ENCODE results near the gene CCDC6.

The CCDC6 gene

DNA sequence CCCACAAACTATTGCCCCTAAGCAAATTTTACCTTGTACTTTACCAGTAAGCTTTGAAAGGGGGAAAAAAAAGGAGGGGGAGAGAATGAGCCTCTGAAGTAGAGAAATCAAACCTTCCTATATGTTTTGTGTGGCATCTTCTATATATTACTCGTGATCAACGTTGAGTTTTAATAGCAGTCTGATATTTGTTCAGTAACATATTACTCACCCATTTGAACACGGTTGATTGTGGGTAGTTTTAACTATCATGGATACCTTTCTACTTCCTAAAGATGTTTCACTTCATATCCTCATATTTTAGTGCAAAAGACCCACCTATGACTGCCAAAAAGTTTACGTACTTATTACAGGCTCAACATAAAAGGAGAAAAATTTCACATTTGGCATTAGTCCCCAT lies 54.5 kb downstream of the CCDC6 start:
- no peak for DNase-seq (ENCODE audit: low spot score)

- DNase-seq (ENCODE audit: low spot score) = no peak
Measured at GRCh38 chr10:59847888-59848287, 58.5 kb downstream of the CCDC6 start.

GRCh38 chr10:59847326-59847725 lies 59.0 kb downstream of the CCDC6 start:
- DNase-seq (ENCODE audit: low spot score) = no peak

DNA sequence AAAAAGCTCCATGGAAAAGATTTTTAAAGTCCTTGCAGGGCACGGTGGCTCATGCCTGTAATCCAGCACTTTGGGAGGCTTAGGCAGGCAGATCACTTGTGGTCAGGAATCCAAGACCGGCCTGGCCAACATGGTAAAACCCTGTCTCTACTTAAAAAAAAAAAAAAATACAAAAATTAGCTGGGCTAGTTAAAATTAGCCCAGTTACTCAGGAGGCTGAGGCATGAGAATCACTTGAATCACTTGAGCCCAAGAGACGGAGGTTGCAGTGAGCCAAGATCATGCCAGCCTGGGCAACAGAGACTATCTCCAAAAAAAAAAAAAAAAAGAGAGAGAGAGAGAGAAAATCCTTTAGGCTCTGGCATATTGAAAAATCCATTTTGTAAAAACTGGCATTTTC lies 61.9 kb downstream of the CCDC6 start:
- no peak for DNase-seq (ENCODE audit: low spot score)

DNA sequence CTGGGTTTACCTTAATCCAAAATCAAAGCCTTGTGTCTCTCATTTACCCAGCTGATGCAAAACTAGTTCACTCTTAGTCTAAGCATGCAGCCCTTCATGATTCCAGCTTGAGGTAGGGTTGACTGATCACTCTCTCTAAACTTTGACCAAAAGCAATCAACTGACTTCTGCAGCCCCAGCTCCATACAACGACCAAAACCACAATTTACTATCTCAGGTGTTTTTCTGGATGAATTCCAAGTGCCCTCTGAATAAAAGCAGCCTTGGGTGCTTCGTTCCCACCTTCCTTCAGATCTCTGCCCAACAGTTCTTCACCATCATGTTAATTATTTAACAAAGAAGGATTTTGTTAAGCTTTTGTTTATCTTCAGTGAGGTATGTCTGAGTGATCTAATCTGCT lies 62.6 kb downstream of the CCDC6 start:
- DNase-seq (ENCODE audit: low spot score) = no peak

GRCh38 chr10:59839576-59839975 lies 66.8 kb downstream of the CCDC6 start:
- DNase-seq (ENCODE audit: low spot score) = no peak

GRCh38 chr10:59838085-59838789 lies 68.1 kb downstream of the CCDC6 start:
- DNase-seq (ENCODE audit: low spot score) = no peak

DNA sequence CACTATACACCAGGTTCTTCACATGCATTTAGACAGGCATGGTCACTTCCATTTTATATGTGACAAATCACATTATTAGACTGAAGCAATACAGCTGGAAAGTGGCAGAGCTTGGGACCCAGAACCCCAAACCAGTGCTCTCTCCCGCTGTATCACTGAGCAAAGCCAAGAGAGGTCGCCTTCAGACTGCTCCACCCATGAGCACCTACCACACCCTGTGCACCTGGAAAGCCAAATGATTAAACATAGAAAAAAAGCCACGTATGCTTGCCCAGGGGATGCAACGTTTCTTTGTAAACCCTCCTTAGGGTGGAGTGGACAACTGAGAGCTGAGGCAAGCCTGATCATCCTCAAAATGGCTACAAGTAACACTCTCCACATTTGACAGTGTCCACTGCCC lies 72.5 kb downstream of the CCDC6 start:
- no peak for DNase-seq (ENCODE audit: low spot score)

DNA sequence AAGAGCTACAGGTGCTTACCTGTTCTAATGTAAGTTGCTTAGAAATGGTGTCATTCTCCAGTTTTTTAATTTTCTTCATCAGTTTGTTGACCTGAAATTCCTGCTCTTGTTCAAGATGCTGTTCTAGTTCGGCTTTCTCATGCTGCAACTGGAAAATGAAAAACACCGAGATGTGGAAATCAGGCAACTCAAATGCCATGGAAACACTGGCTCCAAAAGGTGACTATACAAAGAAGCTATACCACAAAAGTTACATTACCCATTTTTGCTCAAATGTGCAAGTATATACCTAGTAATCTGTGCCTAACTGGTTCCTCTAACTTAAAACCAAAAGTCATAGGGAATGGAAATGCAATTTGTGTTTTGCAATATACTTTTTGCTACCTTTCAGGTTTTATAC lies 73.8 kb downstream of the CCDC6 start:
- DNase-seq (ENCODE audit: low spot score) = no peak

- no peak for DNase-seq (ENCODE audit: low spot score)
Measured at GRCh38 chr10:59831658-59832503, 74.5 kb downstream of the CCDC6 start.

- DNase-seq (ENCODE audit: low spot score) = peak; percentile 53
Measured at GRCh38 chr10:59830601-59831259, 75.6 kb downstream of the CCDC6 start.

DNA sequence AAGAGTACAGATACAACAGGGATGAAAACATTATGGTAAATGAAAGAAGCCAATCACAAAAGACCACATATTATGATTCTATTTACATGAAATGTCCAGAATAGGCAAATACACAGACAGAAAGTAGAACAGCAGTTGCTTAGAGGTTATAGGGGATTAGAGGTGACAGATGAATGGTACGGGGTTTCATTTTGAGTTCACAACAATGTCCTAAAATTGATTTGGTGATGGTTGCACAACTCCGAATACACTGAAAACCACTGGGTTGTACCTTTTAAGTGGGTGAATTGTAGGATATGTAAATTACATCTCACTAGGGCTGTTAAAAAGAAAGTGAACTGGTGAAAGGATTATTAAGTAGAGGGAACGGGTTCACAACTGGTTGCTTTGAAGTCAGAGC lies 76.8 kb downstream of the CCDC6 start:
- no peak for DNase-seq (ENCODE audit: low spot score)

GRCh38 chr10:59829024-59829423 lies 77.3 kb downstream of the CCDC6 start:
- no peak for DNase-seq (ENCODE audit: low spot score)

- no peak for DNase-seq (ENCODE audit: low spot score)
Measured at GRCh38 chr10:59825932-59826331, 80.4 kb downstream of the CCDC6 start.

- DNase-seq (ENCODE audit: low spot score) = no peak
Measured at GRCh38 chr10:59823751-59824150, 82.6 kb downstream of the CCDC6 start.

DNA sequence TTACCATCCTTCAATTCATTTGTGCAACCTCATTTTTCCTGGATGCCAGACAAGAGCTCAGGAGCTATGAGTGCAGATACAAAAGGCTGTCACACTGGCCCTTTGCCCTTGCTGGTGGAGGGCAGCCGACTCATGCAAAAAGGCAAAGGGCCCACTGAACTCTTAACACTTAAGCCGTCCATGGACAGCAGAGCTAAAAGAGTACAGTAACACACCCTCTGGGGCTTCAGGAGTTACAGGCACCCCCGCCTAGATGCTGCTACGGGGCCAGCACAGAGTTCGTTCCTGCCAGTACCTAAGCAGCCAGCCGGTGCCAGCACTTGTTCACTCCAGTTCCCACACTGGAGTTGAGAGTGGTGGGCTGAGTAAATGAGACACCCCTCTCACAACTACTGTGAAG lies 83.2 kb downstream of the CCDC6 start:
- no peak for DNase-seq (ENCODE audit: low spot score)

GRCh38 chr10:59820471-59820870 lies 85.9 kb downstream of the CCDC6 start:
- DNase-seq (ENCODE audit: low spot score) = no peak

DNA sequence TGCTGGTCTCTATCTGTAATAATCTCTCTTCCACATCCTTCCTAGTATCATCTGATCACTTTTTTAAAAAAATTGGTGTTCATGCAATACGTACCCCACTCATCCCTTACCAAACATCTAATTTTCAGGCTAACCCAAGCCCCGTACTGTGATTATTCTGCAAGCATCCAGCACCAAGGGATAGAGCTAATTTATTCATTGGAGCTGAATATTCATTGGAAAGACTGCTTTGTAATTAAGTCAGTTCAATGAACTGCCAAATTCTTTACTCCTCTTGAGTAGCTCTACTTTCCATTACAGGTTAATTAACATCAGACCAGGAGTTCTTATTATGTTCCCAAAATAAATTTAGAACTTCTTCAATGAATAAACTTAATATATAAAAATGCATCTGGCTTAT lies 86.7 kb downstream of the CCDC6 start:
- no peak for DNase-seq (ENCODE audit: low spot score)

DNA sequence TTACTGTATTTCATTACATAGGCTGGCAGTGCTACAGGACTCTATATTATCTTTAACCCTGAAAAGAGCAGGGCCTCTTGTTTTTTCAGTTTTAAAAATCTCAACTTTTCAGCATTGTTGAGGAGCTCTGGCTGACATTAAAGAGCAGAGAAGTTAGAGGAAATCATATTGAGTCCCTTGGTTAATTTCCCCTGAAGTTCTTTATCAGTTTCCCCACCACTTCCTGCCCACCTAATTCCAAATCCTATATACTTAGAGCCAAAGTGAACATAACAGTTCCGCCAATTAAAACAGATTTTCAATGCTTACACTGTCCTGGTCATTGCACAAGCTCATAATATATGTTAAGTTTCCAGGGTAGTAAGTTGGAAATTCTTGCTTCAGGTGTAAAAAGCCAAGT lies 87.1 kb downstream of the CCDC6 start:
- DNase-seq (ENCODE audit: low spot score) = no peak

- no peak for DNase-seq (ENCODE audit: low spot score)
Measured at GRCh38 chr10:59817773-59818172, 88.6 kb downstream of the CCDC6 start.

GRCh38 chr10:59814878-59815277 lies 91.5 kb downstream of the CCDC6 start:
- no peak for DNase-seq (ENCODE audit: low spot score)

GRCh38 chr10:59812519-59813122 lies 93.7 kb downstream of the CCDC6 start:
- DNase-seq (ENCODE audit: low spot score) = no peak

DNA sequence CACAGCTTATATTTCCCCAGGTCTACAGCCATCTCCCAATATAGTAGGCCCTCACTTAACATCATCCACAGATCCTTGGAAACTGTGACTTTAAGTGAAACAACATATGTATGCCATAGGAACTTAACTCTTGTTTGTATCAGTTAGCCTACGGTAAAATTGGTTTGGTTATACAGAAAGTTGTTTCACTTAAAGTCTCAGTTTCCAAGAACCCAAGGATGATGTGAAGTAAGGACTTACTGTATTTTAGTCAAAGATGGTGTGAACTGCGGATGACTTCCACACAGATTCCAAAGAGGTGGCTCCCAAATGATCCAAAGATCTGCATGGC lies 96.7 kb downstream of the CCDC6 start:
- no peak for DNase-seq (ENCODE audit: low spot score)
